Measurements from ENCODE around the gene OOSP3.

GRCh38 chr11:59867946-59868345, 10.6 kb upstream of the OOSP3 start:
- TF ChIP-seq EZH2 (IDR thresholded peaks at IDR 0.05; ENCODE audit: borderline replicate concordance, low read depth, low read length, poor library complexity, severe bottlenecking): no peak
- no peak for TF ChIP-seq CTCF (conservative IDR thresholded peaks at IDR 0.05; ENCODE audit: low read depth, low read length)

Measured in A673 (cell line).